ENCODE results near the gene TBRG4. TPM values are rescaled to one million over a fixed set of nuclear protein-coding genes. Genes with fewer than 3 reads are reported as not detected.
A peak's percentile ranks its signal among the peaks of the same experiment; 100 is the strongest.

TBRG4 gene
- 71.6 TPM for polyA plus RNA-seq (2013, experiment 1 of 2)
- polyA plus RNA-seq (2013, experiment 2 of 2) = 76.3 TPM

- Histone ChIP-seq H3K23ac (ENCODE audit: low read length) (no peak within 1 kb of the TSS), H3K9ac (ENCODE audit: low read length) (peak within 1 kb of the TSS; percentile 95), H3K36me3 (ENCODE audit: control insufficient read depth, insufficient read depth, low read length) (peaks cover 11% of the 10 kb centered on the region), H3K4me3 (ENCODE audit: low read length) (peak within 1 kb of the TSS; percentile 94), H3K4ac (ENCODE audit: low read depth, low read length) (peak within 1 kb of the TSS; percentile 83), H3K4me2 (ENCODE audit: low read length) (peak within 1 kb of the TSS; percentile 68), H3K79me1 (ENCODE audit: low read length) (peaks cover 19% of the 10 kb centered on the region), H3K56ac (ENCODE audit: low read length) (peak within 1 kb of the TSS; percentile 99), H3K4me1 (ENCODE audit: control insufficient read depth, low read depth, low read length) (no peaks in the 10 kb centered on the region), H3K79me2 (ENCODE audit: control insufficient read depth, insufficient read depth, low read length) (peaks cover 36% of the 10 kb centered on the region), H2BK120ac (ENCODE audit: low read depth, low read length) (no peak within 1 kb of the TSS), H3K27me3 (ENCODE audit: insufficient read depth, low read length, poor library complexity) (no peaks in the 10 kb centered on the region), H4K5ac (ENCODE audit: low read length) (no peak within 1 kb of the TSS), H2BK15ac (replicated peaks; ENCODE audit: low read depth) (no peak within 1 kb of the TSS), H3K18ac (ENCODE audit: low read length) (no peak within 1 kb of the TSS), H4K8ac (ENCODE audit: low read depth, low read length) (no peak within 1 kb of the TSS), H2AK5ac (ENCODE audit: low read length) (no peak within 1 kb of the TSS), H2BK5ac (ENCODE audit: low read length) (peak within 1 kb of the TSS; percentile 66), H3K27ac (ENCODE audit: low read depth, low read length) (peak within 1 kb of the TSS; percentile 13)
- WGBS (ENCODE audit: extremely low coverage, insufficient coverage, low lambda C conversion rate) = no CpG with 5 or more reads among the region's 64 CpGs
- peak; percentile 98 for DNase-seq
These were observed at the start of gene TBRG4 for GRCh38 chr7:45111298-45112223. TBRG4 (minus strand) TSS chr7:45111697; CDS start chr7:45109237, 2,460 bp downstream.

- H3K79me2 ChIP-seq (ENCODE audit: control insufficient read depth, insufficient read depth, low read length) = no peaks in the 10 kb centered on the region
- no peak overlapping the region for H3K23ac ChIP-seq (ENCODE audit: low read length)
- no peak overlapping the region for H3K18ac ChIP-seq (ENCODE audit: low read length)
- H3K4me2 ChIP-seq (ENCODE audit: low read length) = no peak overlapping the region
- no peak overlapping the region for H4K5ac ChIP-seq (ENCODE audit: low read length)
- DNase-seq = no peak
- H3K4me1 ChIP-seq (ENCODE audit: control insufficient read depth, low read depth, low read length) = no peaks in the 10 kb centered on the region
- no peak overlapping the region for H3K27ac ChIP-seq (ENCODE audit: low read depth, low read length)
- no peaks in the 10 kb centered on the region for H3K79me1 ChIP-seq (ENCODE audit: low read length)
- H3K56ac ChIP-seq (ENCODE audit: low read length) = no peak overlapping the region
- H3K4me3 ChIP-seq (ENCODE audit: low read length) = no peak overlapping the region
- H3K36me3 ChIP-seq (ENCODE audit: control insufficient read depth, insufficient read depth, low read length) = no peaks in the 10 kb centered on the region
- no CpG with 5 or more reads among the region's 4 CpGs for WGBS (ENCODE audit: extremely low coverage, insufficient coverage, low lambda C conversion rate)
- H3K9ac ChIP-seq (ENCODE audit: low read length) = no peak overlapping the region
- no peak overlapping the region for H2BK120ac ChIP-seq (ENCODE audit: low read depth, low read length)
- peaks cover 7% of the 10 kb centered on the region for H3K27me3 ChIP-seq (ENCODE audit: insufficient read depth, low read length, poor library complexity)
- H4K8ac ChIP-seq (ENCODE audit: low read depth, low read length) = no peak overlapping the region
- H2AK5ac ChIP-seq (ENCODE audit: low read length) = no peak overlapping the region
- no peak overlapping the region for H3K4ac ChIP-seq (ENCODE audit: low read depth, low read length)
- no peak overlapping the region for H2BK5ac ChIP-seq (ENCODE audit: low read length)
- no peak overlapping the region for H2BK15ac ChIP-seq (replicated peaks; ENCODE audit: low read depth)
These were observed 49.6 kb upstream of the TBRG4 start for GRCh38 chr7:45161138-45161537.

GRCh38 chr7:45160417-45160881, 49.0 kb upstream of the TBRG4 start:
- H3K4me2 ChIP-seq (ENCODE audit: low read length) = no peak overlapping the region
- no peak for DNase-seq
- H4K8ac ChIP-seq (ENCODE audit: low read depth, low read length) = no peak overlapping the region
- H2BK120ac ChIP-seq (ENCODE audit: low read depth, low read length) = no peak overlapping the region
- no peak overlapping the region for H3K56ac ChIP-seq (ENCODE audit: low read length)
- no peak overlapping the region for H2AK5ac ChIP-seq (ENCODE audit: low read length)
- H4K5ac ChIP-seq (ENCODE audit: low read length) = no peak overlapping the region
- H3K4me3 ChIP-seq (ENCODE audit: low read length) = no peak overlapping the region
- no peak overlapping the region for H3K9ac ChIP-seq (ENCODE audit: low read length)
- H3K27ac ChIP-seq (ENCODE audit: low read depth, low read length) = no peak overlapping the region
- H3K27me3 ChIP-seq (ENCODE audit: insufficient read depth, low read length, poor library complexity) = peaks cover 7% of the 10 kb centered on the region
- H3K23ac ChIP-seq (ENCODE audit: low read length) = no peak overlapping the region
- no peak overlapping the region for H2BK15ac ChIP-seq (replicated peaks; ENCODE audit: low read depth)
- WGBS (ENCODE audit: extremely low coverage, insufficient coverage, low lambda C conversion rate) = no CpG with 5 or more reads among the region's 10 CpGs
- no peak overlapping the region for H2BK5ac ChIP-seq (ENCODE audit: low read length)
- H3K79me1 ChIP-seq (ENCODE audit: low read length) = no peaks in the 10 kb centered on the region
- H3K18ac ChIP-seq (ENCODE audit: low read length) = no peak overlapping the region
- no peak overlapping the region for H3K4ac ChIP-seq (ENCODE audit: low read depth, low read length)
- H3K4me1 ChIP-seq (ENCODE audit: control insufficient read depth, low read depth, low read length) = no peaks in the 10 kb centered on the region
- H3K36me3 ChIP-seq (ENCODE audit: control insufficient read depth, insufficient read depth, low read length) = no peaks in the 10 kb centered on the region
- no peaks in the 10 kb centered on the region for H3K79me2 ChIP-seq (ENCODE audit: control insufficient read depth, insufficient read depth, low read length)

GRCh38 chr7:45159296-45159695, 47.8 kb upstream of the TBRG4 start:
- H2BK15ac ChIP-seq (replicated peaks; ENCODE audit: low read depth) = no peak overlapping the region
- no peak overlapping the region for H4K5ac ChIP-seq (ENCODE audit: low read length)
- H3K79me1 ChIP-seq (ENCODE audit: low read length) = no peaks in the 10 kb centered on the region
- H3K4me2 ChIP-seq (ENCODE audit: low read length) = no peak overlapping the region
- no peaks in the 10 kb centered on the region for H3K36me3 ChIP-seq (ENCODE audit: control insufficient read depth, insufficient read depth, low read length)
- H3K23ac ChIP-seq (ENCODE audit: low read length) = no peak overlapping the region
- no peak overlapping the region for H2AK5ac ChIP-seq (ENCODE audit: low read length)
- no peak overlapping the region for H3K4ac ChIP-seq (ENCODE audit: low read depth, low read length)
- no peak for DNase-seq
- no peak overlapping the region for H2BK120ac ChIP-seq (ENCODE audit: low read depth, low read length)
- no peak overlapping the region for H3K56ac ChIP-seq (ENCODE audit: low read length)
- H3K27ac ChIP-seq (ENCODE audit: low read depth, low read length) = no peak overlapping the region
- no peak overlapping the region for H3K4me3 ChIP-seq (ENCODE audit: low read length)
- no peaks in the 10 kb centered on the region for H3K79me2 ChIP-seq (ENCODE audit: control insufficient read depth, insufficient read depth, low read length)
- H3K27me3 ChIP-seq (ENCODE audit: insufficient read depth, low read length, poor library complexity) = peaks cover 7% of the 10 kb centered on the region
- H3K18ac ChIP-seq (ENCODE audit: low read length) = no peak overlapping the region
- H3K4me1 ChIP-seq (ENCODE audit: control insufficient read depth, low read depth, low read length) = no peaks in the 10 kb centered on the region
- no peak overlapping the region for H3K9ac ChIP-seq (ENCODE audit: low read length)
- H2BK5ac ChIP-seq (ENCODE audit: low read length) = no peak overlapping the region
- no CpG with 5 or more reads among the region's 4 CpGs for WGBS (ENCODE audit: extremely low coverage, insufficient coverage, low lambda C conversion rate)
- H4K8ac ChIP-seq (ENCODE audit: low read depth, low read length) = no peak overlapping the region

- Histone ChIP-seq H3K36me3 (ENCODE audit: control insufficient read depth, insufficient read depth, low read length) (no peaks in the 10 kb centered on the region), H3K23ac (ENCODE audit: low read length) (no peak overlapping the region), H3K4me3 (ENCODE audit: low read length) (no peak overlapping the region), H3K4me2 (ENCODE audit: low read length) (no peak overlapping the region), H3K56ac (ENCODE audit: low read length) (no peak overlapping the region), H3K4me1 (ENCODE audit: control insufficient read depth, low read depth, low read length) (no peaks in the 10 kb centered on the region), H2BK15ac (replicated peaks; ENCODE audit: low read depth) (no peak overlapping the region), H3K27ac (ENCODE audit: low read depth, low read length) (no peak overlapping the region), H3K4ac (ENCODE audit: low read depth, low read length) (no peak overlapping the region), H4K8ac (ENCODE audit: low read depth, low read length) (no peak overlapping the region), H3K9ac (ENCODE audit: low read length) (no peak overlapping the region), H2AK5ac (ENCODE audit: low read length) (no peak overlapping the region), H3K79me1 (ENCODE audit: low read length) (no peaks in the 10 kb centered on the region), H2BK120ac (ENCODE audit: low read depth, low read length) (no peak overlapping the region), H3K79me2 (ENCODE audit: control insufficient read depth, insufficient read depth, low read length) (no peaks in the 10 kb centered on the region), H3K18ac (ENCODE audit: low read length) (no peak overlapping the region), H2BK5ac (ENCODE audit: low read length) (no peak overlapping the region), H3K27me3 (ENCODE audit: insufficient read depth, low read length, poor library complexity) (peaks cover 7% of the 10 kb centered on the region), H4K5ac (ENCODE audit: low read length) (no peak overlapping the region)
- WGBS (ENCODE audit: extremely low coverage, insufficient coverage, low lambda C conversion rate) = no CpG with 5 or more reads among the region's 1 CpG
- DNase-seq = no peak
These were observed 47.0 kb upstream of the TBRG4 start for GRCh38 chr7:45158471-45158870.
